Keratinocyte (primary cell): ENCODE measurements around the gene DENND6B. TPM values are rescaled to one million over a fixed set of nuclear protein-coding genes. Genes with fewer than 3 reads are reported as not detected.

Experiments used
- DNase-seq: peaks from one replicate; pipeline ENCODE4 v3.0.0-alpha.2; 2011; ENCODE audit warnings: low read depth, missing footprints, low spot score
- FAIRE-seq: peaks from 2 replicates; lab custom pipeline; 2011; peaks lifted over from hg19 to GRCh38; lab: Jason Lieb, UNC
- H2AFZ ChIP-seq: 2 replicates; pipeline ENCODE4 v1.6.0; 2012; ENCODE audit warnings: low read length, control low read depth, inconsistent platforms; ENCODE audit not compliant: control insufficient read depth
- H3K27ac ChIP-seq: 2 replicates; pipeline ENCODE4 v1.5.1; 2011; ENCODE audit warnings: low read length; ENCODE audit not compliant: control insufficient read depth, insufficient read depth
- H3K27me3 ChIP-seq: 3 replicates; pipeline ENCODE4 v1.6.0; 2011; ENCODE audit warnings: low read length; ENCODE audit not compliant: control insufficient read depth, insufficient read depth; ENCODE audit errors: extremely low read depth
- H3K36me3 ChIP-seq, 2 experiments: 2 replicates in 1 of 2; 3 replicates in 1 of 2; pipeline ENCODE4 v1.5.1; 2011; ENCODE audit warnings: low read length in 2 of 2, mild to moderate bottlenecking in 1 of 2; ENCODE audit not compliant: control insufficient read depth in 2 of 2, insufficient read depth in 2 of 2; ENCODE audit errors: extremely low read depth in 1 of 2
- H3K4me1 ChIP-seq: 3 replicates; pipeline ENCODE4 v1.5.1; 2011; ENCODE audit warnings: low read length; ENCODE audit not compliant: control insufficient read depth, insufficient read depth; ENCODE audit errors: extremely low read depth
- H3K4me2 ChIP-seq: 3 replicates; pipeline ENCODE4 v1.6.0; 2011; ENCODE audit warnings: low read depth, low read length; ENCODE audit not compliant: control insufficient read depth, insufficient read depth; ENCODE audit errors: extremely low read depth
- H3K4me3 ChIP-seq, 3 experiments: fragments of 200-600 bp in 1 of 3; sonication (generic) in 1 of 3; 2 replicates in 2 of 3; 3 replicates in 1 of 3; pipeline ENCODE4 v1.5.1; 2011 to 2016; ENCODE audit warnings: low read length in 3 of 3, mild to moderate bottlenecking in 3 of 3, control low read depth in 2 of 3, inconsistent platforms in 1 of 3, low read depth in 1 of 3, mixed read lengths in 1 of 3, mixed run types in 1 of 3, moderate library complexity in 1 of 3; ENCODE audit not compliant: control insufficient read depth in 2 of 3, insufficient read depth in 2 of 3; ENCODE audit errors: extremely low read depth in 1 of 3
- H3K79me2 ChIP-seq: 2 replicates; pipeline ENCODE4 v1.6.0; 2012; ENCODE audit warnings: low read length; ENCODE audit not compliant: control insufficient read depth, insufficient read depth
- H3K9ac ChIP-seq: 3 replicates; pipeline ENCODE4 v1.6.0; 2011; ENCODE audit warnings: low read length; ENCODE audit not compliant: control insufficient read depth, insufficient read depth; ENCODE audit errors: extremely low read depth
- H3K9me1 ChIP-seq: 3 replicates; pipeline ENCODE4 v1.6.0; 2011; ENCODE audit warnings: low read length; ENCODE audit not compliant: control insufficient read depth, insufficient read depth; ENCODE audit errors: extremely low read depth
- H3K9me3 ChIP-seq: 2 replicates; pipeline ENCODE4 v1.5.1; 2012; ENCODE audit warnings: low read depth, low read length; ENCODE audit not compliant: control insufficient read depth
- H4K20me1 ChIP-seq: 3 replicates; pipeline ENCODE4 v1.6.0; 2011; ENCODE audit warnings: low read length; ENCODE audit not compliant: control insufficient read depth, insufficient read depth; ENCODE audit errors: extremely low read depth
- CTCF ChIP-seq, 3 experiments: IDR thresholded peaks in 1 of 3; conservative IDR thresholded peaks in 1 of 3; optimal IDR thresholded peaks in 1 of 3; 2 replicates in 2 of 3; 3 replicates in 1 of 3; pipeline versions ENCODE3 to v1.5.1; 2011; ENCODE audit warnings: low read length in 3 of 3, mild to moderate bottlenecking in 3 of 3, moderate library complexity in 2 of 3, control low read depth in 1 of 3, inconsistent platforms in 1 of 3; ENCODE audit not compliant: insufficient read depth in 2 of 3; ENCODE audit errors: extremely low read depth in 1 of 3
- EZH2 ChIP-seq: IDR thresholded peaks from one replicate; pipeline ENCODE4 v1.6.1; 2012; ENCODE audit warnings: inconsistent platforms, mild to moderate bottlenecking, low read length, moderate library complexity
- dilution Hi-C: fragments of 300-500 bp; cut with MboI; formaldehyde crosslinking; loops from one replicate; pipeline ENCODE4 v1.7.0; 2020; ENCODE audit warnings: low sequenced_read_pairs; ENCODE audit not compliant: extremely low pct_ligation_motif_present
- polyA plus RNA-seq, 5 experiments: library from polyadenylated mRNA; depleted of rRNA in 3 of 5; stranded (reverse) in 3 of 5; stranded (forward) in 1 of 5; unstranded in 1 of 5; fragments of >200 nt; gene quantifications; 1 replicate in 1 of 5; 2 replicates in 3 of 5; 3 replicates in 1 of 5; pipeline versions ENCODE4 v1.2.1 to v1.2.3, GENCODE V29; 2011 to 2012; ENCODE audit warnings: missing spikeins in 2 of 5, low read depth in 1 of 5, low replicate concordance in 1 of 5

DENND6B gene
- polyA plus RNA-seq, 1 donor (not counting 4 experiments of a cell fraction or from before 2014, with no cell fraction given), result 0.94 TPM

- Histone ChIP-seq H2AFZ (no peak overlapping the region), H3K9me1 (peaks cover 5% of the 10 kb centered on the region), H3K27ac (peak overlapping the region; percentile 86), H3K36me3 (no peaks in the 10 kb centered on the region), H3K27me3 (peaks cover 4% of the 10 kb centered on the region), H3K9ac (peak overlapping the region; percentile 83), H3K9me3 (no peaks in the 10 kb centered on the region), H3K4me1 (peaks cover 46% of the 10 kb centered on the region), H3K4me3 (peak overlapping the region; percentile 65 to 94 (median 80)), H4K20me1 (peaks cover 4% of the 10 kb centered on the region), H3K4me2 (peak overlapping the region; percentile 95), H3K79me2 (peaks cover 51% of the 10 kb centered on the region)
- dilution Hi-C loops, result no loop called here
- no peak for TF ChIP-seq CTCF (optimal IDR thresholded peaks at IDR 0.05 in 1 of 3, IDR thresholded peaks at IDR 0.05 in 1 of 3, conservative IDR thresholded peaks at IDR 0.05 in 1 of 3; ENCODE audit: extremely low read depth in 1 of 3, insufficient read depth in 2 of 3, low read length in 3 of 3)
- TF ChIP-seq EZH2, result no peak
- DNase-seq (peak; percentile 84), FAIRE-seq (peak; percentile 94)
Observed at GRCh38 chr22:50305923-50306566, 20.8 kb downstream of the DENND6B start.

GRCh38 chr22:50305393-50305922 is 21.4 kb downstream of the DENND6B start:
- DNase-seq, result no peak
- dilution Hi-C loops, result no loop called here
- TF ChIP-seq CTCF (optimal IDR thresholded peaks at IDR 0.05 in 1 of 3, IDR thresholded peaks at IDR 0.05 in 1 of 3, conservative IDR thresholded peaks at IDR 0.05 in 1 of 3; ENCODE audit: extremely low read depth in 1 of 3, insufficient read depth in 2 of 3, low read length in 3 of 3), result no peak
- no peak for TF ChIP-seq EZH2
- peak overlapping the region; percentile 83 for H3K9ac ChIP-seq
- peak overlapping the region; percentile 86 for H3K27ac ChIP-seq
- H3K79me2 ChIP-seq, result peaks cover 57% of the 10 kb centered on the region
- peak overlapping the region; percentile 34 to 94 (median 65) for H3K4me3 ChIP-seq
- peaks cover 0 to 2% of the 10 kb centered on the region in 2 experiments for H3K36me3 ChIP-seq
- H4K20me1 ChIP-seq, result peaks cover 7% of the 10 kb centered on the region
- H3K4me1 ChIP-seq, result peaks cover 52% of the 10 kb centered on the region
- H3K27me3 ChIP-seq, result peaks cover 4% of the 10 kb centered on the region
- peaks cover 5% of the 10 kb centered on the region for H3K9me1 ChIP-seq
- no peak for FAIRE-seq
- no peaks in the 10 kb centered on the region for H3K9me3 ChIP-seq
- peak overlapping the region; percentile 95 for H3K4me2 ChIP-seq
- H2AFZ ChIP-seq, result no peak overlapping the region
